Amygdala (tissue), 56 donors: ENCODE results near the gene UCN.

Source experiments
- DNase-seq, 56 donors: peaks; one replicate each; lab custom pipeline; 2025; lab: John Stamatoyannopoulos, UW

The UCN gene

GRCh38 chr2:27263287-27264252 is 44.7 kb downstream of the UCN start:
- peak in 10 of 56 donors; percentile 12 to 40 (median 24) for DNase-seq

DNA sequence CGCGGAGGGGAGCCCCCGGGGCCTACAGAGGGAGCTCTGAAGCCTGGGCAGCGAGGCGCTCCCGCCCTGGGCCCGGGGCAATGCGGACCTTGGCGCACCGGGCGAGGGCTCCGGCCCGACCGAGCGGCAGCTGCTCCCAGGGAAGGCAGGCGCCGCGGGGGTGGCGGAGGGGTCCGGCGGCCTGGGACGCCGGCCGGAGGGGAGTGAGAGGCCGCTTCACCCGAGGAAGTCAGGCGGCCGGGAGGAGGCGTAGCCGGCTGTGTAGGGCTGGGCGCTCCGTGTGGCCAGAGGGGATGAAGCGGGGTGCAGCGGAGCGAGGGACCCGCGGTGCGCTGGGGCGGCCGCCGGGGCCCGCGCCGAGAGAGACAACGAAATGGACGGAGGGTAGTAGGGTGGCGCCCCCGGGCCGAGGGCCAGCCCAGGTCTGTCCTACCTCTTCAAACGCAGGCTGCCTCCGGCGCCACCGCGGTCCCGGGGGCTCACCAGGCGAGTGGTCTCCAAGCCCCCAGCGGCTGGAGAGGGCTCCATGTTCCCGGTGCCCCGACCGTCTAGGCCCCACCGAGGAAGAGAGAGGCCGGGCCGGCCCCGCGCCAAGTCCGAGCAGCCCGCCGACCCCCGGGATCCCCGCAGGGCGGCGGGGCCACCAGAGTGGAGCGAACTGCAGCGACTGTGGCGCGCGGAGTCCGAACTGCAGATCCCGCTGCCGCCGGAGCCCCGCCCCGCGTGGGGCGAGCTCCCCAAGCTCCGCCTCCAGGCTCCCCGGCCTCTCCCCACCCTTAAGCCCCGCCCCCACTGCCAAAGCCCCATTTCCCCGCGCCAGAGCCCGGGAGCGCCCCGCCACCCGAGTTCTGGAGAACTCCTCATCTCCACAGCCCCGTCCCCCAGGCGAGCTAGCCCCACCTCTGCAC is 45.6 kb downstream of the UCN start, which contains the start of gene SLC30A3:
TSS of gene SLC30A3 (minus strand) at position 669 of the 908 bp plus-strand sequence. CDS start at position 528, 141 bp downstream.
- DNase-seq = peak in 32 of 56 donors; percentile 5 to 72 (median 43)

DNA sequence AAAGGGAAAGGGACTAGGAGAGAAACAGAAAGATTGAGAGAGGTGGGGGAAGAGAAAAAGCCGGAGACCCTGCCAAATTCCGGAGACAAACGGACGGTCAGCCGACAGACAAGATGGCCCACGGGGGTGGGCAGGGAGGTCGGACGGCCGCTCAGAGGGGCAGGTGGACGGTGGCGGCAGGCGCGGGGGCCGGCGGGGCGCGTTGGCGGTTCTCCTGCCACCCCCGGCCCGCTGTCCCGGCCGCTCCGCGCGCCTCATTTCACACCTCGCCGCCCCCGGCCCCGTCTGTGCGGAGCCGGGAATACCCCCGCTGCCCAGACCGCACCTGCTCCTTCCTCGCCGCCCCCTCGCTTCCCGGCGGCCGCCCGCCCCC is 46.3 kb downstream of the UCN start:
- DNase-seq = peak in 1 of 56 donors; percentile 10

DNA sequence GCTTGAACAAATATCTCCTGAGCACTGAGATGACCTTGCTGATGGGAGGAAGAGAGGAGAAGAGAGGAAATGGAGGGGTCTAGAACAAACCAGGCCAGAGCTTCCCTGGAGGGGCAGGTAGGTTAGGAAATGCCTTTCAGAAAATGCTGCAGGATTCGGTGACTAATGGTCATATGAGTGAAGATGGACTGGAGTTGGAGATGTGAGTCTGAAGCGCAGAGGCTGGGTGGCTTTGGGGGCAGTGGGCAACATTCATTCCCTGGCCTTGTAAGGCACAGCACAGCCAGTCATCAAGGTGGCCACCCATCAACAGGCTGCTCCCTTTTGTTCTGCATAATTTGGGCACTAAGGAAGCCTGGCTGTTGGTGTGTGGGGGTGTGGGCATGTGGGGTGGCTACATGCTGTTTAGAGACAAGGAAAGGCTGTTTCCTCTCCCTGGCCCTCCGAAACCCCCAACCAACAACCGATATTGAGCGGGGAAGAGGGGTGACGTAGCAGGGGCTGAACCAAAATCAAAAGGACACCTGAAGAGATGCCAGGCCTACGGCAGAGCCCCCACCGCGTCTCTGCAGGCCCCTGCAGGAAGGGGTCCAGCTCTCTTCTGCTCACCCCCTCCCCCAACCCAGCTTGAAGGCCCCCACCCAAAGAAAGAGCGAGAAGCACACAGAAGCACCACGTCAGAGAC is 46.9 kb downstream of the UCN start:
- DNase-seq = no peak

DNA sequence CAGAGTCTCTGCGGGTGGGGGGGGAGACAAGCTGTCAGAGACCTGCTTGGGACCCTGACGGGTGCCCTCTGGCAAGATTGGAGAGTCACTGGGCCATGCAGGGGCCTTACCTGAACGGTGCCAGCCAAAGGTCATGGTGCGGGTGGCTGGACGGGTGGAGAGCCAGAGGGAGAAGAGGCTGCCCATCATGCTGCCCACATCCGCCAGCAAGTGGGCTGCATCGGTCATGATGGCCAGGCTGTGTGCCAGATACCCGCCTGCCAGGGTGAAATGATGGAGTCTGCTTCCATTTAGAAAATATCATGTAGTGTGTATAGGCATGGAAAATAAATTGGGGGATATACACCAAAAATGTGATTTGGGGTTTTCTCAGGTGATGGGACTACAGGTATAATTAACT is 50.2 kb downstream of the UCN start:
- no peak for DNase-seq
